SK-N-SH (cell line): ENCODE results near the gene CCNL1. TPM values are rescaled to one million over a fixed set of nuclear protein-coding genes. Genes with fewer than 3 reads are reported as not detected.

Source experiments
- CTCF ChIA-PET: fragments of 300-600, 350-600 bp; formaldehyde crosslinking; extraction: SDS; loops from one replicate; lab custom pipeline; 2021; lab: Yijun Ruan, JAX
- POLR2A ChIA-PET: fragments of 350-600 bp; sonication (Branson Sonifier 250); formaldehyde crosslinking; extraction: SDS; loops from one replicate; lab custom pipeline; 2020; ENCODE audit warnings: antibody characterized with exemption, inconsistent platforms; lab: Yijun Ruan, JAX
- DNase-seq: peaks from one replicate; pipeline ENCODE4 v3.0.0; 2012
- H2AFZ ChIP-seq: fragments of 200-600 bp; sonication (generic); 2 replicates; pipeline ENCODE4 v1.8.1; 2016; ENCODE audit warnings: antibody characterized with exemption, mild to moderate bottlenecking, low read depth
- H3F3A ChIP-seq: fragments of 200-600 bp; sonication (generic); replicated peaks from 2 replicates; pipeline ENCODE3; 2016; ENCODE audit warnings: antibody characterized with exemption, mild to moderate bottlenecking; ENCODE audit not compliant: insufficient read depth
- H3K27ac ChIP-seq, 2 experiments: fragments of 200-500 bp in 1 of 2; fragments of 200-600 bp in 1 of 2; sonication (Bioruptor generic) in 1 of 2; sonication (generic), shearing (Covaris generic) in 1 of 2; 2 replicates each; pipeline versions ENCODE4 v1.5.1 to v1.6.1; 2014 to 2016; ENCODE audit warnings: low read depth in 2 of 2, inconsistent platforms in 1 of 2, low read length in 1 of 2, mild to moderate bottlenecking in 1 of 2, mixed read lengths in 1 of 2
- H3K27me3 ChIP-seq: fragments of 200-600 bp; sonication (generic), shearing (Covaris generic); 2 replicates; pipeline ENCODE4 v1.6.1; 2016; ENCODE audit warnings: mixed run types; ENCODE audit not compliant: insufficient read depth
- H3K36me3 ChIP-seq, 2 experiments: fragments of 200-500 bp in 1 of 2; fragments of 200-600 bp in 1 of 2; sonication (Bioruptor generic) in 1 of 2; sonication (generic) in 1 of 2; replicated peaks in 1 of 2; 2 replicates each; pipeline versions ENCODE3 to v1.5.1; 2014 to 2016; ENCODE audit warnings: low read length in 1 of 2, mild to moderate bottlenecking in 1 of 2; ENCODE audit not compliant: insufficient read depth in 2 of 2, control insufficient read depth in 1 of 2
- H3K4me1 ChIP-seq, 2 experiments: fragments of 200-500 bp in 1 of 2; fragments of 200-600 bp in 1 of 2; sonication (Bioruptor generic) in 1 of 2; sonication (generic), shearing (Covaris generic) in 1 of 2; 2 replicates each; pipeline versions ENCODE4 v1.5.1 to v1.6.1; 2014 to 2016; ENCODE audit warnings: low read depth in 1 of 2, low read length in 1 of 2, mixed run types in 1 of 2; ENCODE audit not compliant: insufficient read depth in 2 of 2, control insufficient read depth in 1 of 2
- H3K4me2 ChIP-seq: fragments of 200-600 bp; sonication (generic), shearing (Covaris generic); 2 replicates; pipeline ENCODE4 v1.6.1; 2017; ENCODE audit warnings: mixed run types
- H3K4me3 ChIP-seq, 2 experiments: fragments of 200-500 bp in 1 of 2; fragments of 200-600 bp in 1 of 2; sonication (Bioruptor generic) in 1 of 2; sonication (generic), shearing (Covaris generic) in 1 of 2; 2 replicates each; pipeline versions ENCODE4 v1.5.1 to v1.8.1; 2014 to 2016; ENCODE audit warnings: low read depth in 2 of 2, inconsistent platforms in 1 of 2, low read length in 1 of 2, mild to moderate bottlenecking in 1 of 2, mixed read lengths in 1 of 2, moderate library complexity in 1 of 2
- H3K79me2 ChIP-seq: fragments of 200-600 bp; sonication (generic); 2 replicates; pipeline ENCODE4 v1.8.1; 2017; ENCODE audit warnings: mild to moderate bottlenecking; ENCODE audit not compliant: insufficient read depth
- H3K9ac ChIP-seq: fragments of 200-600 bp; sonication (generic); 2 replicates; pipeline ENCODE4 v1.6.1; 2017; ENCODE audit warnings: mixed run types
- H3K9me2 ChIP-seq: fragments of 200-600 bp; sonication (generic); 2 replicates; pipeline ENCODE4 v1.6.1; 2017; ENCODE audit warnings: mixed run types
- H3K9me3 ChIP-seq: fragments of 200-600 bp; sonication (generic); 2 replicates; pipeline ENCODE4 v1.6.1; 2017; ENCODE audit warnings: mixed run types, mild to moderate bottlenecking, moderate library complexity
- H4K20me1 ChIP-seq: fragments of 200-600 bp; sonication (generic); 2 replicates; pipeline ENCODE4 v1.6.1; 2017; ENCODE audit warnings: mild to moderate bottlenecking, mixed run types; ENCODE audit not compliant: insufficient read depth
- CHD2 ChIP-seq: fragments of 150-350 bp; IDR thresholded peaks from 2 replicates; pipeline ENCODE4 v1.6.1; 2018; ENCODE audit warnings: low read length; ENCODE audit not compliant: partially characterized antibody
- CTCF ChIP-seq: fragments of 200-600 bp; sonication (generic); IDR thresholded peaks from 2 replicates; pipeline ENCODE4 v1.6.1; 2017; ENCODE audit warnings: antibody characterized with exemption, mild to moderate bottlenecking, moderate library complexity
- ELF1 ChIP-seq: IDR thresholded peaks from 2 replicates; pipeline ENCODE4 v1.4.0; 2012
- EZH2phosphoT487 ChIP-seq: fragments of 200-600 bp; sonication (generic); IDR thresholded peaks from 2 replicates; pipeline ENCODE4 v1.6.1; 2017; ENCODE audit warnings: low read depth, mixed run types, mild to moderate bottlenecking, antibody characterized with exemption, moderate library complexity, borderline replicate concordance
- FOXJ3 ChIP-seq: sonication (generic); formaldehyde crosslinking; IDR thresholded peaks from 2 replicates; pipeline ENCODE4 v1.5.1; 2020; ENCODE audit warnings: mild to moderate bottlenecking, missing genetic modification reagents
- FOXM1 ChIP-seq: IDR thresholded peaks from 2 replicates; pipeline ENCODE4 v1.4.0; 2012; ENCODE audit warnings: low read depth, mild to moderate bottlenecking
- JUND ChIP-seq: IDR thresholded peaks from 2 replicates; pipeline ENCODE4 v1.4.0; 2012
- MEF2A ChIP-seq: IDR thresholded peaks from 2 replicates; pipeline ENCODE4 v1.4.0; 2012; ENCODE audit warnings: low read depth, borderline replicate concordance
- NRF1 ChIP-seq: IDR thresholded peaks from 2 replicates; pipeline ENCODE4 v1.6.1; 2012; ENCODE audit warnings: low read depth, mild to moderate bottlenecking, low read length
- RAD21 ChIP-seq: IDR thresholded peaks from 2 replicates; pipeline ENCODE4 v1.6.1; 2012; ENCODE audit warnings: mild to moderate bottlenecking, low read length
- RCOR1 ChIP-seq: fragments of 150-350 bp; IDR thresholded peaks from 2 replicates; pipeline ENCODE4 v1.6.1; 2017; ENCODE audit warnings: antibody characterized with exemption, low read length
- SMC3 ChIP-seq: IDR thresholded peaks from 2 replicates; pipeline ENCODE4 v1.6.1; 2012; ENCODE audit warnings: low read depth, low read length, improper control_type of control experiment
- TCF12 ChIP-seq: IDR thresholded peaks from 2 replicates; pipeline ENCODE4 v1.4.0; 2012
- WGBS: methylation state at CpG from one replicate; pipeline ENCODE4 v1.1.6; 2017; ENCODE audit warnings: low lambda C conversion rate; 5-methylcytosine and 5-hydroxymethylcytosine counted together
- polyA plus RNA-seq, 3 experiments: library from polyadenylated mRNA; depleted of rRNA; stranded (reverse); fragments of >200 nt; gene quantifications; 2 replicates each; pipeline ENCODE4 v1.2.3, GENCODE V29; 2012

The CCNL1 gene
- polyA plus RNA-seq, 1 of the 3 experiments (the other 2 are of a cell fraction): 99.8 TPM

- Histone ChIP-seq H3K27me3 (no peaks in the 10 kb centered on the region), H3K79me2 (no peaks in the 10 kb centered on the region), H3K4me1 (peaks cover 4 to 33% of the 10 kb centered on the region in 2 experiments; a peak in 3 of 4 replicates), H3F3A (peaks cover 4% of the 10 kb centered on the region), H3K4me3 (no peak overlapping the region), H3K9me2 (no peaks in the 10 kb centered on the region), H3K36me3 (peaks cover 0 to 3% of the 10 kb centered on the region in 2 experiments), H4K20me1 (no peaks in the 10 kb centered on the region), H3K27ac (no peak overlapping the region), H2AFZ (no peak overlapping the region), H3K4me2 (no peak overlapping the region), H3K9me3 (no peaks in the 10 kb centered on the region), H3K9ac (no peak overlapping the region)
- no peak for DNase-seq
- CTCF ChIA-PET: interaction anchor here (0.8 to 4.4 kb wide), 9 partner anchors 9 to 753 kb away, joined by 3 to 57 read pairs (median 13); partner anchors contain the start of gene TIPARP
- 67% methylated on average over 4 of the region's 5 CpGs for WGBS
- no peak for TF ChIP-seq RCOR1
- peak; percentile 35 for TF ChIP-seq RAD21
- TF ChIP-seq EZH2phosphoT487: no peak
- TF ChIP-seq JUND: peak; percentile 15; the same call in 1 of the 2 replicates
- TF ChIP-seq CTCF: peak; percentile 35
- POLR2A ChIA-PET: no interaction called here
Observed at GRCh38 chr3:157135671-157136396, 24.1 kb downstream of the CCNL1 start.

- ChIA-PET POLR2A (no interaction called here), CTCF (interaction anchor here (0.9 to 4.4 kb wide), 4 partner anchors 47 to 460 kb away, joined by 3 to 41 read pairs (median 22); partner anchors contain the start of gene TIPARP)
- Histone ChIP-seq H3K27me3 (no peaks in the 10 kb centered on the region), H3K9me2 (no peaks in the 10 kb centered on the region), H4K20me1 (no peaks in the 10 kb centered on the region), H3K4me3 (no peak overlapping the region), H3K36me3 (peaks cover 0 to 3% of the 10 kb centered on the region in 2 experiments), H2AFZ (no peak overlapping the region), H3F3A (peaks cover under 1% of the 10 kb centered on the region), H3K27ac (no peak overlapping the region), H3K4me2 (no peak overlapping the region), H3K9ac (no peak overlapping the region), H3K4me1 (peaks cover 7 to 41% of the 10 kb centered on the region in 2 experiments; a peak in 3 of 4 replicates), H3K9me3 (no peaks in the 10 kb centered on the region), H3K79me2 (no peaks in the 10 kb centered on the region)
- WGBS: 73% methylated on average over 1 of the region's 1 CpG
- TF ChIP-seq NRF1 (no peak), FOXM1 (no peak), MEF2A (no peak), TCF12 (no peak), ELF1 (no peak), FOXJ3 (CRISPR knock-in tag) (no peak), CHD2 (no peak), SMC3 (no peak), JUND (no peak)
- DNase-seq: no peak
Observed at GRCh38 chr3:157134620-157135191, 25.2 kb downstream of the CCNL1 start.
